ENCODE data around the gene ADD2. TPM values are rescaled to one million over a fixed set of nuclear protein-coding genes. Genes with fewer than 3 reads are reported as not detected.

ADD2 gene
- total RNA-seq, 1 experiment from 2014 or later, result 124 TPM

- H3K79me1 ChIP-seq (ENCODE audit: insufficient read depth, low read depth, low read length, poor library complexity, severe bottlenecking), result no peaks in the 10 kb centered on the region
- H3K4ac ChIP-seq (ENCODE audit: low read depth, low read length), result no peak overlapping the region
- no peaks in the 10 kb centered on the region for H3K9me3 ChIP-seq (ENCODE audit: control insufficient read depth, low read depth, low read length)
- peaks cover 6% of the 10 kb centered on the region; the same call in 1 of the 2 replicates for H3K4me1 ChIP-seq (ENCODE audit: insufficient read depth, low read length)
- H3K79me2 ChIP-seq (ENCODE audit: insufficient read depth, low read length), result no peaks in the 10 kb centered on the region
- no peak overlapping the region for H3K9ac ChIP-seq (ENCODE audit: extremely low read depth, insufficient read length, low read length)
- no peak overlapping the region for H3K23ac ChIP-seq (ENCODE audit: insufficient read length, low read depth, low read length)
- no peaks in the 10 kb centered on the region for H3K27me3 ChIP-seq (ENCODE audit: insufficient read depth, low read length)
- Mint-ChIP-seq H3K27ac (no peak overlapping the region), H3K36me3 (ENCODE audit: insufficient read depth in 1 of 3, low read depth in 3 of 3) (no peaks in the 10 kb centered on the region), H3K4me3 (no peak overlapping the region), H3K9me3 (no peaks in the 10 kb centered on the region), H3K4me1 (peaks cover 24 to 34% of the 10 kb centered on the region in 2 experiments), H3K27me3 (ENCODE audit: low read depth) (peaks cover 17% of the 10 kb centered on the region)
- DNase-seq, result no peak
- H4K5ac ChIP-seq (ENCODE audit: insufficient read length, low read depth, low read length), result no peak overlapping the region
- no peak overlapping the region for H3K27ac ChIP-seq (ENCODE audit: insufficient read length, low read depth, low read length)
- no peak overlapping the region for H3K4me2 ChIP-seq (ENCODE audit: insufficient read depth, insufficient read length, low read length)
- no peak overlapping the region for H2AK5ac ChIP-seq (ENCODE audit: insufficient read length, low read length)
- H3K56ac ChIP-seq (ENCODE audit: insufficient read length, low read depth, low read length), result no peak overlapping the region
- H4K91ac ChIP-seq (ENCODE audit: insufficient read length, low read depth, low read length), result no peak overlapping the region
- H2BK120ac ChIP-seq (ENCODE audit: low read depth, low read length, poor library complexity, severe bottlenecking), result no peak overlapping the region
- H3K23me2 ChIP-seq (ENCODE audit: insufficient read length, low read depth, low read length, poor library complexity, severe bottlenecking), result peaks cover 3% of the 10 kb centered on the region
- no peak overlapping the region for H3K14ac ChIP-seq (ENCODE audit: insufficient read depth, low read length)
- H2AFZ ChIP-seq (ENCODE audit: low read length), result no peak overlapping the region
- no peak overlapping the region for H2BK12ac ChIP-seq (ENCODE audit: insufficient read length, low read depth, low read length)
- H3K18ac ChIP-seq (ENCODE audit: insufficient read length, low read depth, low read length), result no peak overlapping the region
- TF ChIP-seq, protein P1, sequence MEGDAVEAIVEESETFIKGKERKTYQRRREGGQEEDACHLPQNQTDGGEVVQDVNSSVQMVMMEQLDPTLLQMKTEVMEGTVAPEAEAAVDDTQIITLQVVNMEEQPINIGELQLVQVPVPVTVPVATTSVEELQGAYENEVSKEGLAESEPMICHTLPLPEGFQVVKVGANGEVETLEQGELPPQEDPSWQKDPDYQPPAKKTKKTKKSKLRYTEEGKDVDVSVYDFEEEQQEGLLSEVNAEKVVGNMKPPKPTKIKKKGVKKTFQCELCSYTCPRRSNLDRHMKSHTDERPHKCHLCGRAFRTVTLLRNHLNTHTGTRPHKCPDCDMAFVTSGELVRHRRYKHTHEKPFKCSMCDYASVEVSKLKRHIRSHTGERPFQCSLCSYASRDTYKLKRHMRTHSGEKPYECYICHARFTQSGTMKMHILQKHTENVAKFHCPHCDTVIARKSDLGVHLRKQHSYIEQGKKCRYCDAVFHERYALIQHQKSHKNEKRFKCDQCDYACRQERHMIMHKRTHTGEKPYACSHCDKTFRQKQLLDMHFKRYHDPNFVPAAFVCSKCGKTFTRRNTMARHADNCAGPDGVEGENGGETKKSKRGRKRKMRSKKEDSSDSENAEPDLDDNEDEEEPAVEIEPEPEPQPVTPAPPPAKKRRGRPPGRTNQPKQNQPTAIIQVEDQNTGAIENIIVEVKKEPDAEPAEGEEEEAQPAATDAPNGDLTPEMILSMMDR (conservative IDR thresholded peaks at IDR 0.05), result no peak
- H3T11ph ChIP-seq (ENCODE audit: low read length), result no peak overlapping the region
- WGBS (ENCODE audit: extremely low coverage, insufficient read length, low lambda C conversion rate), result no CpG with 5 or more reads among the region's 2 CpGs
- H4K20me1 ChIP-seq (ENCODE audit: control insufficient read depth, insufficient read depth, insufficient read length), result no peaks in the 10 kb centered on the region
- H4K8ac ChIP-seq (replicated peaks; ENCODE audit: insufficient read length, low read depth, low read length), result no peak overlapping the region
- no peak overlapping the region for H2BK5ac ChIP-seq (ENCODE audit: insufficient read length, low read length)
- no peak overlapping the region for H2BK15ac ChIP-seq (ENCODE audit: low read depth, low read length)
- no peak overlapping the region for H2BK20ac ChIP-seq (ENCODE audit: low read depth, low read length, poor library complexity, severe bottlenecking)
Observed at GRCh38 chr2:70772486-70773155, 4.6 kb upstream of the ADD2 start.

Data from H9 (cell line).